Loucy (cell line): Measurements from ENCODE around the gene NDUFB7.

Experiments used
- EZH2phosphoT487 ChIP-seq: fragments of 200-600 bp; IDR thresholded peaks from 2 replicates; pipeline ENCODE4 v1.6.1; 2018; ENCODE audit warnings: antibody characterized with exemption, mild to moderate bottlenecking, moderate library complexity, borderline replicate concordance
- TF ChIP-seq, protein P1 (sequence below): fragments of 200-600 bp; sonication (generic); conservative IDR thresholded peaks from 2 replicates; pipeline ENCODE4 v1.5.1; 2014; ENCODE audit warnings: mild to moderate bottlenecking, antibody characterized with exemption, low read length

DNA sequence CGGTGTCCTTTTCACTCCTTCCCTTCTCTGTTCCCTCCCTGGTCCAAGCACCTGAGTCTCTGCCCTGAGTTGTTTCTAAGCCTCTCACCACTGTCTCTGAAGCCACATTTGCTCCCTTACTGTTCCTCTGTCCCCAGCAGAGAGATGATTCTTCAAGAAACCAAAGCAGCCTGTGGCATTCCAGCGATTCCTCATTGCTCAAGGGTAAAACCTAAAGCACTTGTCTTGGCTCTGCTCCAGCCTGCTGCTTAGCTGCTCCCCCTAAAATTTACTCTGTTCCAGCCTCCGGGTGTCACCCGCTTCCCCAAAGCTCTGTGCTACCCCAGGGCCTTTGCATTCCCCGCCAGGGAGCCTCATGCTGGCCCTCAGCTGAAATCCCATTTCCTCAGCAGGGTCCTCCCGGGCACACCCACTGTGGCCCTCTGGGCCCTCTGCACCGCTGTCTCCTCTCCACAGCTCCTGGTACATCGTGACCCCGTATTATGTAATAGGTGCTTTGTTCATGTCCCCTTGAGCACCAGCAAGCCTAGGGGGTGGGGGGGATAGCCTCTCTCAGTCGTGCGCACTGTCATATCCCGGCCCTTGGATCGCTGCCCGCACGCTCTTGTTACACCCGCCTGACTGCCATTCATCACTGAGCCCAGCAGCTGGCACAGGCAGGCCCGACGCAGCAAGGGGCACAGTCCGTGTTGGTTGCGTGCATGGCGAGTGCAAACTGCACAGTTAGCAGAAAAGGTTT is 26.7 kb downstream of the NDUFB7 start:
- TF ChIP-seq, protein P1, sequence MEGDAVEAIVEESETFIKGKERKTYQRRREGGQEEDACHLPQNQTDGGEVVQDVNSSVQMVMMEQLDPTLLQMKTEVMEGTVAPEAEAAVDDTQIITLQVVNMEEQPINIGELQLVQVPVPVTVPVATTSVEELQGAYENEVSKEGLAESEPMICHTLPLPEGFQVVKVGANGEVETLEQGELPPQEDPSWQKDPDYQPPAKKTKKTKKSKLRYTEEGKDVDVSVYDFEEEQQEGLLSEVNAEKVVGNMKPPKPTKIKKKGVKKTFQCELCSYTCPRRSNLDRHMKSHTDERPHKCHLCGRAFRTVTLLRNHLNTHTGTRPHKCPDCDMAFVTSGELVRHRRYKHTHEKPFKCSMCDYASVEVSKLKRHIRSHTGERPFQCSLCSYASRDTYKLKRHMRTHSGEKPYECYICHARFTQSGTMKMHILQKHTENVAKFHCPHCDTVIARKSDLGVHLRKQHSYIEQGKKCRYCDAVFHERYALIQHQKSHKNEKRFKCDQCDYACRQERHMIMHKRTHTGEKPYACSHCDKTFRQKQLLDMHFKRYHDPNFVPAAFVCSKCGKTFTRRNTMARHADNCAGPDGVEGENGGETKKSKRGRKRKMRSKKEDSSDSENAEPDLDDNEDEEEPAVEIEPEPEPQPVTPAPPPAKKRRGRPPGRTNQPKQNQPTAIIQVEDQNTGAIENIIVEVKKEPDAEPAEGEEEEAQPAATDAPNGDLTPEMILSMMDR, result no peak
- TF ChIP-seq EZH2phosphoT487, result no peak
